HG02623 (cell line): ENCODE measurements around the gene AGPS.

Experiments used
- ATAC-seq: cut with Tn5 transposase; IDR thresholded peaks from one replicate; pipeline ENCODE4 v1.9.1; 2021; ENCODE audit warnings: moderate library complexity; ENCODE audit not compliant: unreplicated experiment

AGPS gene

DNA sequence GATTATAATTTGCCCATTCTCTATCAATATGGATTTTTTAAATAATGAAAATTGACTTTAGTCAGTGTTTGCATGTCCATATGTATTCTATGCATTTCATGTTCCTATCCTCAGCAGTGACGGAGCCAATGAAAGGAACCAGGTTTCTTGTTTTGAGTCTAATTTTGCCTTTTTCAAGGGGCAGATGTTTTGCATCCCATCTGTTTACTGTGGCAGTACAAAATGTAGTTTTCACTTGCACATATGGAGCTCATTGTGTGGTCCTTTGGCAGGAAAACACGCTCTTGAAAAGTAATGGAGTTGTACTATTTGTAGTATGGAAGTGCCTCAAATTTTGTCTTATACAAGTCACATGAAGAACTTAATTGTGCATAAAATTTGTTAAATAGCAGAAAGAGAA lies 127.8 kb downstream of the AGPS start:
- no peak for ATAC-seq

DNA sequence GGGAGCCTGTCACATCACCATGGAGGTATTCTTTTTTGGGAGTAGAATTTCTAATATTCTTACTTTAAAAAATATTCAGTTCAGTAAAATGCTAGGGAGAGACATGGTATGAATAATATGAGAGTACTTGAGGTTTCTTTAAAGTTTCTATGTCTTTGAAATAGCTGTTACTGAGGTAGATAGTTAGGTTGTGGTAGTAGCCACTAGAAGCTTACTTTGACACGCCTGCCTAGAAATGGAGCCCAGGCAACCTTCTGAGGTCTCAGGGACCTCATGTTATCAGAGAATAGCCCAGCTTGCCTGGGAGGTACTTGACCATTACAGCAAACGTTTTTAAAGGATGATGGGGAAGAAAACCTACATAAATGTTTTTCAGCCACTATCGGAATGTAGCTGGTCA lies 131.2 kb downstream of the AGPS start:
- ATAC-seq, result no peak

DNA sequence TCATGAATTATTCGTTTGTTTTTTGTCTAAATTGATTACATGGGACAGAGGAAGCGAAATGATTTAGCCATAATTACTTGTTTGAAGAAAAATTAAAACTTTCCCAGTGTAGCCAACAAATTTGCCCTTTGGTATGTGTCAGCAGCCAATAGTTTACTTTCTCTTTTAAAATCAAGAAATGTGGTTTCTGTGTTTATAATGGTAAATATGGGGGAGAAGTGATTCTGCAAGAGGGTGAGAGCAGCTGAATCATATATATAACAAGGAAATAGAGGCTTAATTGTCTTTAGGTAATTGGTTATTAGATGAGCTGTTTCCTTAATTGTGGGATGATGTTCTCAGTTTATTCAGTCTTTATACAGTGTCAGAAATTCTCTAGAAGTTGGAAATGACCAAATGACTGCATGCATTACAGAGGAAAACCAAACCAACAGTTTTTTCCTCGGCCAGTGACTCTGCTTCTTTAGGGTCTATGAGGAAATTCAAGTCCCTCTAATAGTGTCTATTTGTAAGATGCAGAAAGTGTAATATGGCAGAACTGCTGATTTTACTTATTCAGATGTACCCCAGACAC lies 132.9 kb downstream of the AGPS start:
- ATAC-seq, result no peak

DNA sequence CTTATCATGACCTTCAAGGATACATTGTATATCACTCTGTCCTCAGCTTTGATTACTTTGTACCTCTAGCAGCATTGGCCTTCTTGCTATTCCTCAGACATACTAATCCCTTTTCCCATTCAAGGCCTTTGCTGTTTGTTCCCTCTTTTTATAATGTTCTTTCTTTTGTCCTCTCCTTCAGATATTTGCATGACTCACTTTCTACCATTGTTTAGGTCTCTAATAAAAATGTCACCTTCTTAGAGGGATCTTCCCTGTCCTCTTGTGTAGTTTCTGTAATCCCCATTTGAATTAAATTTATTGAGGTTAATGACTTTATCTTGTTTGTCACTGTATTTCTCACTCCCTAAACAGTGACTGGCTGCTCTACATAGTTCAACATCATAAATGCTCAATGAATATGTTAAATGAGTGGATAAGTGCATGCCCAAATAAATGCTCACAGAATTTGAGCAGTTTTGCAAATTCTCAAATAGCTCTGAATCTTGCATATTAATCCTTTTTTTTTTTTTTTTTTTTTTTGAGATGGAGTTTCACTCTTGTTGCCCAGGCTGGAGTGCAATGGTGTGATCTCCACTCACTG lies 135.9 kb downstream of the AGPS start:
- ATAC-seq, result no peak

DNA sequence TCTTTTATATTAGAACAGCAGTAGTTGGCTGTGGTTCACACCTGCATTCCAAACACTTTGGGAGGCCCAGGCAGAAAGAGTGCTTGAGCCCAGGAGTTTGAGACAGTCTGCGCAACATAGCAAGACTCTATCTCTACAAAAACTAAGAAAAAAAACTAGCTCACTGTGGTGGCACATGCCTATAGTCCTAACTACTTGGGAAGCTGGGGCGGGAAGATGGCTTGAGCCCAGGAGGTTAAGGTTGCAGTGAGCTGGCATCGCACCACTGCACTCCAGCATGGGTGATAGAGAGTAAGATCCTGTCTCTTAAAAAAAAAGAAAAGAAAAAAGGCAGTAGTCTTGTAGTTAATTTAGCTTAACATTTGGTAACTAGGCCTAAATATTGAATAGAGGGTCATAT lies 136.6 kb downstream of the AGPS start:
- no peak for ATAC-seq

DNA sequence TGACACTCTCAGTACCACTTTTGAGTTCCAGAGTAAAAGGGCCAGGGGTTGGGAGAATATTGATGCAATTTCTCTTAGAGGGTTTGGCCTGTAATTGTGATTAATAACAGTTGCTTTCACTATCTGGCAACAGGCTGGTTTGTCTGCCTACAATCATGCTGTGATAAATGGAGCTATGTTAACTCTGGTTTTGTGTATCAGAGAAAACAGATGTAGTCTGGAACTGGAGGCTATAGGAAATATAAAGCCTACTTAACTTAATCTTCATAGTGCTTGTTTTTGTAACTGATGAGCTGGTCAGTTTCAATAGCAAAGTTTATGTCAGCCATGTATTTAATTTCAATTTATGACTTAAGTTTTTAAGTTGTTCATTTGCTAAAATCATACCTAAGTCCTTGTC lies 138.0 kb downstream of the AGPS start:
- no peak for ATAC-seq

DNA sequence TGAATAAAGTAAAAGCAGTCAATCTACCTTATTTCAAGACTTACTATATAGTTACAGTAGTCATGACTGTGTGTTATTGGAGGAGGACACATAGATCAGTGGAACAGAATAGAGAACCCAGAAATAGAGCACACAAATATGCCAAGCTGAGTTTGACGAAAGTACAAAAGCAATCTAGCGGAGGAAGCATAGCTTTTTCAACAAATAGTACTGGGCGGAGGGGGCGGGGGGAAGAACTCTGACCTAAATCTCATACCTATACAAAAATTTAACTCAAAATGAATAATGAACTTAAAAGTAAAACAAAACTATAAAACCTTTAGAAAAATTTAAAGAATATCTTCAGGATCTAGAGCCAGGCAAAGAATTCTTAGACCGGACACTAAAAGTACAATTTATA lies 139.1 kb downstream of the AGPS start:
- ATAC-seq, result no peak

DNA sequence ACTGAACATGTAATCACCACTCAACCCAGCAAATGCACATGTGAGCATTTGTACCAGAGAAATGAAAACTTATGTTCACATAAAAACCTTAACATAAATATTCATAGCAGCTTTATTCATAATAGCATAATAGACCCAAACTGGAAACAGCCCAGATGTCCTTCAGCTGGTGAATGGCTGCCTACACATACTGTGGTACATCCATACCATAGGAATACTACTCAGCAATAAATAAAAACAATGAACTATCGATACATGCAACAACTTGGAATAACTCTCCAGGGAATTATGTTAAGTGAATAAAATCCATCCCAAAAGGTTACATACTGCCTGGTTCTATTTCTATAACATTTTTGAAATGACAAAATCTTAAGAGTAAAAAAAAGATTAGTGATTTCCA lies 140.0 kb downstream of the AGPS start:
- no peak for ATAC-seq

DNA sequence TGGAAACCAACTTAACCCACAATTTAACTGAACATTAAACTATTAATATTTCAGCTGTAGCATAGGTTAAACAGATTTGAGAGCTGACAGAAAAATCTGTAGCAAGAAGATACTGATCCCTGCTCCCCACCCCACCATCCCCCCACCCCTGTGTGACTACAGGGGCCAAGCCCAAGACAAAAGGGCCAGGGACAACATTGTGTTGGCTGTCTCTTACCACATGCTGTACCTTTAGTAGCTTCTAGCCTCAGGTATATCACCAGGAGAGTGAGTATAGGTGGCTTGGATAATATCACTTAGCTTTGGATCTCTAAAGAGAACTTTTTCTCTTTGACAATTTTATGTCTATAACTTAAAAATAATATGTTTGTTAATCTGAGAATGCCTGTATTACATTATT lies 140.7 kb downstream of the AGPS start:
- no peak for ATAC-seq

DNA sequence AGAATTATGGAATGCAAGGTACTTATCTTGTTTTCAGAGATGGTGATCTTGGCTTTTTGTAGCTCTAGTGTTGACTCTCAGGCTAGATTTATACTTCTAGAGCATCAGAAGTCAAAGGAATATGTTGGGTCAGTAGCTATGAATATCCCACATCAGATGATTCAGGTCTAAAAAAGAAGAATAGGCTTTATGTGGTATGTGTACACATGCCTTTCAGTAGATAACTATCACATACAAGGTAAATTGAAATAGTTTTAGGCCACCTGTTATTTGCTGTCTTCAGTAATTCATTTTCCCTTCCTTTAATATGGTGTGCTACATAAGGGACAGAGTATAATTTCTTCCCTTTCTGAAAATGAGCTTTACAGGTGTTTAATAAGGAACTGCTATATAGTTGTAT lies 142.4 kb downstream of the AGPS start:
- ATAC-seq, result no peak

DNA sequence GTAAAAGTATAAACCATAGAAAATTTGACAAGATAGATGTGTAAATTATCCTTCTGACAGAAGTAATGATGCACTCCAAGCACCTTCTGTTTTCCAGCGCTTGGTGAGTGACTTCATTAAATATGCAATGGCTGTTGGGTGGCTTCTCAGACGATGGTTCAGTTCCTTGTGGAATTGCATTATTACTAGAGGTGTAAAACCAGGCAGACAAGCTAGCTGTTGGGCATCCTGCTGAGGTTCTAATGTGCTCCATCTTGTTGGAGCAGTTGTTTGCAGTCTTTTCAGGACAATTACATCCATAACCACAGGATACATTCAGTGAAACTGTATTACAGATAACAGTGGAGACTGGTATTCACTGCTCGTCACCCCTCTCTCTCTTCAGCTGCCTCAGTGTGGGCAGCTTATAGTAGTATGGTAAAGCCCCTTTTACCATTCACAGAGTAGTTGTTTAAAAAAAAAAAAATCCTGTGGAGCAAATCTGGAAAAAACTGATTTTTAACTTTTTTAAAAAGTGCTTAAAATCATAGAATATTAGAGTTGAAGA lies 143.5 kb downstream of the AGPS start:
- no peak for ATAC-seq

DNA sequence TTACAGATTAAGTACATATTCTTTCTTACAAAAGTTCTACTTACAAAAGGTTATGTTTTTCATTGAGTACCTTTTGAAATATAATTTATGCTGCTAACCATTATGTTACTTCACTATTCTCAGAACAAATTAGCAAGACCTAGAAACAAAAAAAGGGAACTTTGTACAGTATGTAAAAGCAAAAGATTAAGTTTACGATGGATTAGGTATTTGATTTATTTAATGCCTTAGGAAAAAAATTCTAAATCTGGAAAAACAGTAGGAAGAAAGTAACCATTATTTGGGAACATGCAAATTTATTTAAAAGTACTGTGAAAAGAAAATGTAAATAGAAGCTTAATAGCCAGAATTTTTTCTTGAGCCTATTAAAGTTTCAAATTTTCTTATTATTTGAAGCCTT lies 144.6 kb downstream of the AGPS start:
- ATAC-seq, result no peak

DNA sequence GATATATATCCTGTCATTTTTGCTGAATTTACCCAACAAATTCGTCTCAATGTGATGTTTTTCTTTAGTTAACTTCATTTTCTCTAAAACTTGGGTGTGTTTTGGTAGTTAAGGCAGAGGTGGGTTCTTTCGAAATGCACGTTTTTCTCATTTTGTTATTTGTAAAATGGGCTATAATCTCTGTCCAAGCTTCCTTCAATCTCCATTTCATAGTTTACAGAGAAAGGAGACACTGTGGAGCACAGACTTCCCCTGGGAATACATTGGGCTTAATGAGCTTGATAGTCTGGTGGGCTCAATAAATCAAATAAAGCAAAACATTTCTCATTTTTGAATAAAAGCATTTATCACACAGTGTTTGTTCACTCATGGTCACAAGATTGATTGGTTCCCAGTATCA lies 145.1 kb downstream of the AGPS start:
- no peak for ATAC-seq

DNA sequence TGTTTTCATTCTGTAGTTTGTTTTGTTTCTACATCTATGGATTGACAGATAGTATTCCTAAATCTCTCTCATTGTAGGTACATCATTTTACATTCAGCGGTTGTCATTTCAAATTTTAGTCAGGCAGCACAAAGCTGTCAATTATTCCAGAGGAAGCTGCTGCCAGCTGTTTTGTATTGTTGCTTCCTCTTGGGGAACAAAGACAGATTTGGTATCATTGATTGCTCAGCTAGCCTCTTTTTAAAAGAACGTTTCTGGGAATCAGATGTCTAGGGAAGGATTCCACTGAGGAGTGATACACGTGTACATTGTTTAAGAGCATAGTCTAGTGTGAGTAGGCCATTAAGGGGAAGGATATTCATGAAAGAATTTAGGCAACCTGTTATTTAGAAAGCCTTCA lies 145.8 kb downstream of the AGPS start:
- no peak for ATAC-seq

DNA sequence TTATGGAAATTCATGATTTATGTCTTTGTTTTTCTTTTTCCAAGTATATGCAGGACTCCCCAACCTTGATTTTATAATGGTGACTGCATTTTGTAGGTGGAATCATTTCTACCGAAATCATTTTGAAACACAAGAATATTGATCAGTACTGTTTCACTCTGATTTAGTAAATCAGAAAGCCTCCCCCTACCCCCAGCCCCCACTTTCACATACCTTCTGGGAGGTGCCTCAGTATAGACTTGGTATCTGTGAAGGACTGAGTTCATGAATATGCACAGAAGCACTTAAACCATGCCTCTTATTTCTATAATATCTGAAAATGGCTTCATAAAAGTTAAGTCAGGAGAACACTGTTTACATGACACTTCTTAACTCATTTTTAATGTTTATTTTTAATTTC lies 147.7 kb downstream of the AGPS start:
- ATAC-seq, result no peak

DNA sequence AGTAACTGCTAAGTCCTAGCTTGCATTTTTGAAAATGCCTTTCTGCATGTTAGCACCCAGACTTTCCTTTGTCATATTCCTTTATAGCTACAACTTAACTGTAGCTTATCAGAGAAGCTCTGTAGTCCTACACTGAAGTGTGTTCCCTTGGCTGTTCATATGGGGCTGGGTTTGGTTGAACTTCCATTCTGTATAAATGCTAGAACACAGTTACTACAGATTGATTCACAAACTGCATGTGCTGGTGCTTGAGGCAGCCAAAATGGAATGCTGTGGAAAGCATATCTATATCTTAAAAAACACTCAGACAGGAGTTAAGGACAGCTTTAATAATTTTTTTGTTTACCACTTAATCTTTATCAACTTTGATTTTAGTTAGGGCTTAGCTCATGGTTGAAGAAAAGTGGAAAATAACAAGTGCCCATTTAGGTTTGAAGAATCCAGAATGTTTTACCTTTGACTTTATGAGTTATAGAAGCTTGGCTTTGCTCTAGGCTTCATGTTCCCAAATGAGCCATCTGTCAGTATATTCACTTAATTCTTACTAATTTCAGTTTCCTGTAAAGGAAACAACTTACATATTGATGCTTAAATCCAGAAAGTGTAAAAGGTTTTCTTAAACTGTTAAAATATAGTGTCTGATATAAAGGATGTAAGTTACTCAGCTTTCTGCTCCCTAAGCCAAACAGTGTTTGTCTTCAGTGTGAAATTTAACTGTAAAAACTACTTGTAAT lies 148.9 kb downstream of the AGPS start:
- no peak for ATAC-seq

DNA sequence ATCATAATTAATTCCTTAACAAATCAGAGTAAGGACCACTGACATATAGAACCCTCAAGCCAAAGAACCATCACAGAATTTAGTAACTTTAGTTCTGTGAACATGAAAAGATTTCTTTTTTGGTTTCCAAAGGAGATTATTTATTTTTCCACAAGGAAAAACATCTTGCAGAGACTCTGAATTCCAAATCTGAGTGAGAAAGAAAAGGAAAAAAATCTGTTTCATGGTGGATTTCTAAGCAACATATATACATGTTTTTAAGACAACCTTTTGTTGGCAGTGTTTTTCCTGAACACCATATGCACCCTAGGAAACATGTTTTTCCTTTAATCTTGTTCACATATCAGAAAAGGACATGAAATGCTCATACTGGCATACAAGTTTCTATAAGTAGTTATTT lies 149.8 kb downstream of the AGPS start:
- no peak for ATAC-seq

DNA sequence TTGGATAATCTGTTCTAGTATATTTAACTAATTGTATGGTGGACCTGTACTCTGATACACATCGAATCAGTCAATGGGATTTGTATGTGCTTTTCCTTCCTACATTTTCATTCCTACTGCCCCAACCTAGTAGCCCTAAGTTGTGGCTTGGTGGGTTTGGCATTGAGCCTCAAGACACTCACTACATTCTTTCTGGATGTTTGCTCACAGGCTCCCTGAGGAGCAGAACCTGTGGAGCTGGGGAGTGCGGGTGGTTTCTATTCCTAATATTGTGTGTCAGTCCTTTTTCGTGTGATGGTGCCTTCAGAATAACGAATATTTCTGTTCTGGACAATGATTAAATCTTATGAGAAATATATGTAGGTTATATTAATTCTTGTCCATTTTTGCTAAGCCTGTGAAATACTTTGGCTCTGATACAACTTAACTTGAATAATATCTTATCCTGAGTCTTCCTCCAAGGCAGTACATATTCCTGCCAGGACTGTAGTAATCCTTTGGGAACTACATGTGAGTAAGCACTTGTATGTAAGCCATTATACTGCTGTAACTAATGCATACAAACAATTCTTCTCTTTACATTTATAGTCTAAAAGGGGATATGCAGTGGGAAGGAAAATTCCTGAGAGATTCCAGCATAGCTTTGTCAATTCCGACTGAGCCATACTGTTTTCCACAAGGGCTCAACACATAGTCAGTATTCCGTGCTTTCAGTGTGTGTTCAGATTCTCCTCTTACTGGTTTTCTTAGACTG lies 150.6 kb downstream of the AGPS start:
- ATAC-seq, result no peak

DNA sequence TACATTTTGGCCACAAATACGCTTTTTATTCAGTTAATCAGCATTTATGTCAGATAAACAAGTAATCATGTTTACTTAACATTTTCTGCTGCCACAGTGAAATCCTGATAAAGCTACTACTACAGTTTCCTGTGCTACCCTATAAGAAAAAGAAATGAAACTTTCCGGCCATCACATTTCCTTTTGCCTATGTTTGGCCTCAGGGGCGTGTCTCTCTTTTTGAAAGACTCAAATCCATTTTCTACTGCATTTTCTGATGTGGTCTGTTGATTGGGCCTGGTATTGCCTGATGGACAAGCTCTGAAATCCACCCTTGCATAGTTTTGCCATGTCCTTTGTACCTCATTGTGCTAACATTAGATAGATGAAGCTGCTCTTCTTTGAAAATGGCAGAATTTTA lies 152.6 kb downstream of the AGPS start:
- ATAC-seq, result no peak

DNA sequence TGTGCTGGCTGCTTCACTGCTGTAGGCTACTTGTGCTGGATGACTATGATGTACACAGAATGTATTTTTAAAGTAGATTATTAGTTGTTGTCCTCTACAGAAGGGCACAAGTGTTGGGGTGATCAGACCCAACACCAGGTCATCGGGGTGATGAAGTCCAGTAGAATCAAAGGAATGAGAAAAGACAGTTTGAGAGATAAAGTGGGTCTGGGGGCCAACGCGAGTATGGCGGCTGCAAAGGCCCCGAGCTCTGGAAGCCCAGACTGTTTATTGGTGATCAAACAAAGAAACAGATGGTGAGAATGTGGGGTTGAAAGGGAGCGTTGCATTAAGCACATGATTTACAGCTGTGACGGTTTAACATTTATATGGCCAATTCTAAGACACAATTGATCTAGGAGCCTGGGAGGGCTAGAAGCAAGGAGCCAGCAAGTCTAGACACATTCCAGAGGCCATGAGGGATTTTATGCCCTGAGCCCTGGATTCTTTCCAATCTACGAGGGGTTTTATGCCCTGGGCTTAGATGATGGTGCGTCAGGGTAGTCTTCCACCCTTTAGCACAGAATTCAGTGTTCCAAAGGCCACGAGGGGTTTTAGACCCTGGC lies 153.5 kb downstream of the AGPS start:
- ATAC-seq, result no peak

DNA sequence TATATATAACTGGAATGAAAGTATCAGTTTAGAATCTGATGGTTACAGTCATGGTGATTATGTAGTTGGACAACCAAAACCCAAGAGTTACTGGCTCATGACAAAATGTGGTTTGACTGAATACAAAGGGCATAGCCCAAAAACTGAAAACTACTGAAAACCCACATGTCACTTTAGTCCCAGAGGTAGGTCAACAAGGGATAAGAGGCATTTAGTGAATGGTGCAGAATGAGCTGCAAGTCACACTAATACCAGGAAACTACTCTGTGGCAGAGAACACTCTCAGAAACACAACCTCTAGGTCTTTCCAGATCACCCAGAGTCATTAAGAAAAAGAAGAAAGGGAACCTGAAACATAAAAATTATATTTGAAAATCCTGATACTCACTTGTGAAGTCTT lies 154.5 kb downstream of the AGPS start:
- ATAC-seq, result peak; percentile 86
